H9 (cell line): Measurements from ENCODE around the gene CD93. TPM values are rescaled to one million over a fixed set of nuclear protein-coding genes. Genes with fewer than 3 reads are reported as not detected.

Experiments
- DNase-seq: peaks from one replicate; pipeline ENCODE4 v3.0.0-alpha.2; 2017
- H2AFZ ChIP-seq: one replicate; pipeline ENCODE4 v1.6.1; 2013; ENCODE audit warnings: mild to moderate bottlenecking, low read length, control low read depth, moderate library complexity
- H2AK5ac ChIP-seq: 2 replicates; pipeline ENCODE4 v1.6.1; 2013; ENCODE audit warnings: low read length, control low read depth, mixed read lengths; ENCODE audit not compliant: insufficient read length
- H2BK120ac ChIP-seq: one replicate; pipeline ENCODE4 v1.6.1; 2013; ENCODE audit warnings: low read depth, mild to moderate bottlenecking, low read length, control low read depth, inconsistent platforms; ENCODE audit not compliant: poor library complexity, severe bottlenecking
- H2BK12ac ChIP-seq: 2 replicates; pipeline ENCODE4 v1.6.1; 2013; ENCODE audit warnings: low read length, control low read depth, mixed read lengths, low read depth; ENCODE audit not compliant: insufficient read length
- H2BK15ac ChIP-seq: 2 replicates; pipeline ENCODE4 v1.6.1; 2013; ENCODE audit warnings: low read depth, low read length, control low read depth
- H2BK20ac ChIP-seq: one replicate; pipeline ENCODE4 v1.6.1; 2013; ENCODE audit warnings: low read depth, mild to moderate bottlenecking, low read length, control low read depth, inconsistent platforms; ENCODE audit not compliant: poor library complexity, severe bottlenecking
- H2BK5ac ChIP-seq: 2 replicates; pipeline ENCODE4 v1.6.1; 2013; ENCODE audit warnings: low read length, control low read depth, mixed read lengths; ENCODE audit not compliant: insufficient read length
- H3K14ac ChIP-seq: 2 replicates; pipeline ENCODE4 v1.6.1; 2013; ENCODE audit warnings: low read length, control low read depth; ENCODE audit not compliant: insufficient read depth
- H3K18ac ChIP-seq: 2 replicates; pipeline ENCODE4 v1.6.1; 2013; ENCODE audit warnings: low read depth, mild to moderate bottlenecking, mixed read lengths, low read length, control low read depth; ENCODE audit not compliant: insufficient read length
- H3K23ac ChIP-seq: 2 replicates; pipeline ENCODE4 v1.6.1; 2013; ENCODE audit warnings: low read length, control low read depth, mixed read lengths, low read depth; ENCODE audit not compliant: insufficient read length
- H3K23me2 ChIP-seq: 2 replicates; pipeline ENCODE4 v1.6.1; 2013; ENCODE audit warnings: low read depth, mild to moderate bottlenecking, mixed read lengths, low read length, control low read depth; ENCODE audit not compliant: insufficient read length, poor library complexity, severe bottlenecking
- H3K27ac ChIP-seq: 2 replicates; pipeline ENCODE4 v1.5.1; 2013; ENCODE audit warnings: low read length, control low read depth, mixed read lengths, low read depth; ENCODE audit not compliant: insufficient read length
- H3K27me3 ChIP-seq: 2 replicates; pipeline ENCODE4 v1.6.1; 2013; ENCODE audit warnings: low read length, control low read depth, inconsistent platforms; ENCODE audit not compliant: insufficient read depth
- H3K4ac ChIP-seq: 2 replicates; pipeline ENCODE4 v1.6.1; 2013; ENCODE audit warnings: low read depth, mild to moderate bottlenecking, control low read depth, inconsistent platforms, low read length, moderate library complexity
- H3K4me1 ChIP-seq: 2 replicates; pipeline ENCODE4 v1.6.1; 2013; ENCODE audit warnings: low read length, control low read depth, inconsistent platforms; ENCODE audit not compliant: insufficient read depth
- H3K4me2 ChIP-seq: 2 replicates; pipeline ENCODE4 v1.6.1; 2013; ENCODE audit warnings: low read length, control low read depth, mixed read lengths; ENCODE audit not compliant: insufficient read length, insufficient read depth
- H3K56ac ChIP-seq: 2 replicates; pipeline ENCODE4 v1.6.1; 2013; ENCODE audit warnings: low read depth, mild to moderate bottlenecking, mixed read lengths, low read length, control low read depth; ENCODE audit not compliant: insufficient read length
- H3K79me1 ChIP-seq: 2 replicates; pipeline ENCODE4 v1.6.1; 2013; ENCODE audit warnings: low read depth, mild to moderate bottlenecking, moderate library complexity, low read length, control low read depth, inconsistent platforms; ENCODE audit not compliant: insufficient read depth, poor library complexity, severe bottlenecking
- H3K79me2 ChIP-seq: 2 replicates; pipeline ENCODE4 v1.6.1; 2013; ENCODE audit warnings: low read length, control low read depth, inconsistent platforms; ENCODE audit not compliant: insufficient read depth
- H3K9ac ChIP-seq: 2 replicates; pipeline ENCODE4 v1.6.1; 2013; ENCODE audit warnings: low read length, control low read depth, mixed read lengths; ENCODE audit not compliant: insufficient read length; ENCODE audit errors: extremely low read depth
- H3K9me3 ChIP-seq: one replicate; pipeline ENCODE4 v1.6.1; 2013; ENCODE audit warnings: low read depth, low read length, inconsistent platforms; ENCODE audit not compliant: control insufficient read depth
- H3T11ph ChIP-seq: one replicate; pipeline ENCODE4 v1.6.1; 2013; ENCODE audit warnings: mild to moderate bottlenecking, low read length, control low read depth, inconsistent platforms
- H4K20me1 ChIP-seq: one replicate; pipeline ENCODE4 v1.6.1; 2013; ENCODE audit not compliant: control insufficient read depth, insufficient read length, insufficient read depth
- H4K5ac ChIP-seq: 2 replicates; pipeline ENCODE4 v1.6.1; 2013; ENCODE audit warnings: low read depth, mild to moderate bottlenecking, mixed read lengths, low read length, control low read depth; ENCODE audit not compliant: insufficient read length
- H4K8ac ChIP-seq: replicated peaks from 2 replicates; pipeline ENCODE4 v1.6.1; 2013; ENCODE audit warnings: low read length, control low read depth, mixed read lengths, low read depth; ENCODE audit not compliant: insufficient read length
- H4K91ac ChIP-seq: 2 replicates; pipeline ENCODE4 v1.6.1; 2013; ENCODE audit warnings: low read depth, mild to moderate bottlenecking, moderate library complexity, mixed read lengths, low read length, control low read depth; ENCODE audit not compliant: insufficient read length
- H3K27ac Mint-ChIP-seq, 3 experiments: 2 replicates in 2 of 3; 3 replicates in 1 of 3; pipeline ENCODE4 v1.8.0; 2020 to 2021; ENCODE audit warnings: mixed read lengths in 3 of 3, mild to moderate bottlenecking in 1 of 3, moderate library complexity in 1 of 3
- H3K27me3 Mint-ChIP-seq: 2 replicates; pipeline ENCODE4 v1.8.0; 2021; ENCODE audit warnings: low read depth, mild to moderate bottlenecking, moderate library complexity, mixed read lengths
- H3K36me3 Mint-ChIP-seq, 3 experiments: 2 replicates in 2 of 3; 3 replicates in 1 of 3; pipeline ENCODE4 v1.8.0; 2020 to 2021; ENCODE audit warnings: low read depth in 3 of 3, mixed read lengths in 3 of 3; ENCODE audit not compliant: insufficient read depth in 1 of 3
- H3K4me1 Mint-ChIP-seq, 2 experiments: 2 replicates each; pipeline ENCODE4 v1.8.0; 2020; ENCODE audit warnings: mixed read lengths in 2 of 2
- H3K4me3 Mint-ChIP-seq, 2 experiments: 2 replicates in 1 of 2; 3 replicates in 1 of 2; pipeline ENCODE4 v1.8.0; 2020 to 2021; ENCODE audit warnings: mild to moderate bottlenecking in 2 of 2, mixed read lengths in 2 of 2, moderate library complexity in 1 of 2
- H3K9me3 Mint-ChIP-seq, 2 experiments: 2 replicates in 1 of 2; 3 replicates in 1 of 2; pipeline ENCODE4 v1.8.0; 2020; ENCODE audit warnings: mild to moderate bottlenecking in 2 of 2, mixed read lengths in 2 of 2, moderate library complexity in 1 of 2
- CTCF ChIP-seq: fragments of 200-600 bp; sonication (generic); conservative IDR thresholded peaks from 3 replicates; pipeline ENCODE4 v1.8.0; 2021; ENCODE audit warnings: antibody characterized with exemption, mild to moderate bottlenecking
- WGBS: extraction: QIAGEN DNeasy Blood & Tissue Kit; methylation state at CpG from one replicate; pipeline ENCODE4 v1.1.7; 2013; ENCODE audit warnings: missing lambda C conversion rate, low lambda C conversion rate, mixed read lengths; ENCODE audit not compliant: insufficient read length; ENCODE audit errors: extremely low coverage; 5-methylcytosine and 5-hydroxymethylcytosine counted together
- total RNA-seq: library from RNA; stranded (reverse); gene quantifications from 2 replicates; pipeline ENCODE4 v1.2.1, GENCODE V29; 2021

CD93 gene
- total RNA-seq, 1 experiment from 2014 or later = not detected

GRCh38 chr20:23122796-23123655 lies 36.9 kb upstream of the CD93 start:
- Histone ChIP-seq H4K8ac (no peak overlapping the region), H3K23ac (no peak overlapping the region), H3K79me1 (no peaks in the 10 kb centered on the region), H2BK12ac (no peak overlapping the region), H3K9me3 (no peaks in the 10 kb centered on the region), H3K18ac (no peak overlapping the region), H4K91ac (no peak overlapping the region), H3K23me2 (no peaks in the 10 kb centered on the region), H2BK15ac (no peak overlapping the region), H3K4me1 (no peaks in the 10 kb centered on the region), H3K4me2 (no peak overlapping the region), H3K56ac (no peak overlapping the region), H4K5ac (no peak overlapping the region), H3K79me2 (no peaks in the 10 kb centered on the region), H4K20me1 (no peaks in the 10 kb centered on the region), H2BK5ac (no peak overlapping the region), H3K4ac (no peak overlapping the region), H3T11ph (no peak overlapping the region), H2BK120ac (no peak overlapping the region), H3K9ac (no peak overlapping the region), H3K27ac (no peak overlapping the region), H2BK20ac (no peak overlapping the region), H2AK5ac (no peak overlapping the region), H3K14ac (no peak overlapping the region; the same call in 1 of the 2 replicates), H3K27me3 (no peaks in the 10 kb centered on the region), H2AFZ (no peak overlapping the region)
- TF ChIP-seq CTCF = no peak
- peaks cover 8 to 17% of the 10 kb centered on the region in 2 experiments for H3K4me1 Mint-ChIP-seq
- no peak for DNase-seq
- H3K27me3 Mint-ChIP-seq = peaks cover 2% of the 10 kb centered on the region; the same call in 1 of the 2 replicates
- WGBS = no CpG with 5 or more reads among the region's 18 CpGs
- H3K36me3 Mint-ChIP-seq = no peaks in the 10 kb centered on the region
- no peaks in the 10 kb centered on the region; a peak in 1 of 5 replicates for H3K9me3 Mint-ChIP-seq
- peak overlapping the region in 1 of 3 experiments; percentile 27; a peak in 2 of 7 replicates for H3K27ac Mint-ChIP-seq
- H3K4me3 Mint-ChIP-seq = no peak overlapping the region
